Measurements from ENCODE around the gene PRKAB2. TPM values are rescaled to one million over a fixed set of nuclear protein-coding genes. Genes with fewer than 3 reads are reported as not detected.

The PRKAB2 gene
- total RNA-seq, 1 donor from 2014 or later = 17.1 TPM

DNA sequence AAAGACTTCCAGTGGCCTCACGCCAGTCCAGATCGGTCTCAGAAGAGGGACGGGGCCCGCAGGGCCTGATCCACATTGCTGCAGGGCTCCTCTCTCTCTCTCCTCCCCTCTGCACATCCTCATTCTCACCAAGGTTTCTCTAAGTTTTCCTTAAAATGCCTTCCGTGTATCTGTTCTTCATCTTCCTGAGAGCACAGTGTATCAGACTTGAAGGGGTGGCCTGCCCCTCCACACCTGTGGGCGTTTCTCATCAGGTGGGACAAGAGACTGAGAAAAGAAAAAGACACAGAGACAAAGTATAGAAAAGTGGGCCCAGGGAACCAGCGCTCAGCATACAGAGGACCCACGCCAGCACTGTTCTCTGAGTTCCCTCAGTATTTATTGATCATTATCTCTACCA lies 66.4 kb downstream of the PRKAB2 start:
- Histone ChIP-seq H3K27me3 (ENCODE audit: control insufficient read depth, insufficient read depth, low read length) (no peaks in the 10 kb centered on the region), H3K36me3 (ENCODE audit: control insufficient read depth, insufficient read depth, low read length) (no peaks in the 10 kb centered on the region), H3K4me3 (ENCODE audit: low read depth, low read length) (no peak overlapping the region)
- no peak for TF ChIP-seq CTCF (IDR thresholded peaks at IDR 0.05; ENCODE audit: insufficient read depth, low read length, poor library complexity, severe bottlenecking)
- no peak for DNase-seq (ENCODE audit: low read depth)

Other genes starting within 250 kb of the PRKAB2 start
- 13.7 and 13.8 TPM in 2 replicates for gene NBPF12, start 234.1 kb downstream of the PRKAB2 start, total RNA-seq
- gene FMO5, start 52.9 kb upstream of the PRKAB2 start, total RNA-seq = 0.38 and 1.3 TPM in 2 replicates
- gene CHD1L, start 70.2 kb upstream of the PRKAB2 start, total RNA-seq = 30.6 and 35.7 TPM in 2 replicates

Data from kidney epithelial cell (primary cell).